Keratinocyte (primary cell): ENCODE data around the gene KRT5. TPM values are rescaled to one million over a fixed set of nuclear protein-coding genes. Genes with fewer than 3 reads are reported as not detected.

Source experiments
- DNase-seq: peaks from one replicate; pipeline ENCODE4 v3.0.0-alpha.2; 2011; ENCODE audit warnings: low read depth, missing footprints, low spot score
- FAIRE-seq: peaks from 2 replicates; lab custom pipeline; 2011; peaks lifted over from hg19 to GRCh38; lab: Jason Lieb, UNC
- H2AFZ ChIP-seq: 2 replicates; pipeline ENCODE4 v1.6.0; 2012; ENCODE audit warnings: low read length, control low read depth, inconsistent platforms; ENCODE audit not compliant: control insufficient read depth
- H3K27ac ChIP-seq: 2 replicates; pipeline ENCODE4 v1.5.1; 2011; ENCODE audit warnings: low read length; ENCODE audit not compliant: control insufficient read depth, insufficient read depth
- H3K27me3 ChIP-seq: 3 replicates; pipeline ENCODE4 v1.6.0; 2011; ENCODE audit warnings: low read length; ENCODE audit not compliant: control insufficient read depth, insufficient read depth; ENCODE audit errors: extremely low read depth
- H3K36me3 ChIP-seq, 2 experiments: 2 replicates in 1 of 2; 3 replicates in 1 of 2; pipeline ENCODE4 v1.5.1; 2011; ENCODE audit warnings: low read length in 2 of 2, mild to moderate bottlenecking in 1 of 2; ENCODE audit not compliant: control insufficient read depth in 2 of 2, insufficient read depth in 2 of 2; ENCODE audit errors: extremely low read depth in 1 of 2
- H3K4me1 ChIP-seq: 3 replicates; pipeline ENCODE4 v1.5.1; 2011; ENCODE audit warnings: low read length; ENCODE audit not compliant: control insufficient read depth, insufficient read depth; ENCODE audit errors: extremely low read depth
- H3K4me2 ChIP-seq: 3 replicates; pipeline ENCODE4 v1.6.0; 2011; ENCODE audit warnings: low read depth, low read length; ENCODE audit not compliant: control insufficient read depth, insufficient read depth; ENCODE audit errors: extremely low read depth
- H3K4me3 ChIP-seq, 3 experiments: fragments of 200-600 bp in 1 of 3; sonication (generic) in 1 of 3; 2 replicates in 2 of 3; 3 replicates in 1 of 3; pipeline ENCODE4 v1.5.1; 2011 to 2016; ENCODE audit warnings: low read length in 3 of 3, mild to moderate bottlenecking in 3 of 3, control low read depth in 2 of 3, inconsistent platforms in 1 of 3, low read depth in 1 of 3, mixed read lengths in 1 of 3, mixed run types in 1 of 3, moderate library complexity in 1 of 3; ENCODE audit not compliant: control insufficient read depth in 2 of 3, insufficient read depth in 2 of 3; ENCODE audit errors: extremely low read depth in 1 of 3
- H3K79me2 ChIP-seq: 2 replicates; pipeline ENCODE4 v1.6.0; 2012; ENCODE audit warnings: low read length; ENCODE audit not compliant: control insufficient read depth, insufficient read depth
- H3K9ac ChIP-seq: 3 replicates; pipeline ENCODE4 v1.6.0; 2011; ENCODE audit warnings: low read length; ENCODE audit not compliant: control insufficient read depth, insufficient read depth; ENCODE audit errors: extremely low read depth
- H3K9me1 ChIP-seq: 3 replicates; pipeline ENCODE4 v1.6.0; 2011; ENCODE audit warnings: low read length; ENCODE audit not compliant: control insufficient read depth, insufficient read depth; ENCODE audit errors: extremely low read depth
- H3K9me3 ChIP-seq: 2 replicates; pipeline ENCODE4 v1.5.1; 2012; ENCODE audit warnings: low read depth, low read length; ENCODE audit not compliant: control insufficient read depth
- H4K20me1 ChIP-seq: 3 replicates; pipeline ENCODE4 v1.6.0; 2011; ENCODE audit warnings: low read length; ENCODE audit not compliant: control insufficient read depth, insufficient read depth; ENCODE audit errors: extremely low read depth
- CTCF ChIP-seq, 3 experiments: IDR thresholded peaks in 1 of 3; conservative IDR thresholded peaks in 1 of 3; optimal IDR thresholded peaks in 1 of 3; 2 replicates in 2 of 3; 3 replicates in 1 of 3; pipeline versions ENCODE3 to v1.5.1; 2011; ENCODE audit warnings: low read length in 3 of 3, mild to moderate bottlenecking in 3 of 3, moderate library complexity in 2 of 3, control low read depth in 1 of 3, inconsistent platforms in 1 of 3; ENCODE audit not compliant: insufficient read depth in 2 of 3; ENCODE audit errors: extremely low read depth in 1 of 3
- EZH2 ChIP-seq: IDR thresholded peaks from one replicate; pipeline ENCODE4 v1.6.1; 2012; ENCODE audit warnings: inconsistent platforms, mild to moderate bottlenecking, low read length, moderate library complexity
- dilution Hi-C: fragments of 300-500 bp; cut with MboI; formaldehyde crosslinking; loops from one replicate; pipeline ENCODE4 v1.7.0; 2020; ENCODE audit warnings: low sequenced_read_pairs; ENCODE audit not compliant: extremely low pct_ligation_motif_present
- polyA plus RNA-seq, 5 experiments: library from polyadenylated mRNA; depleted of rRNA in 3 of 5; stranded (reverse) in 3 of 5; stranded (forward) in 1 of 5; unstranded in 1 of 5; fragments of >200 nt; gene quantifications; 1 replicate in 1 of 5; 2 replicates in 3 of 5; 3 replicates in 1 of 5; pipeline versions ENCODE4 v1.2.1 to v1.2.3, GENCODE V29; 2011 to 2012; ENCODE audit warnings: missing spikeins in 2 of 5, low read depth in 1 of 5, low replicate concordance in 1 of 5

Gene KRT5
- polyA plus RNA-seq, 1 donor (not counting 4 experiments of a cell fraction or from before 2014, with no cell fraction given), result 15,814 TPM

- no peaks in the 10 kb centered on the region for H3K79me2 ChIP-seq
- no peak overlapping the region for H2AFZ ChIP-seq
- H3K4me2 ChIP-seq, result no peak overlapping the region
- no peaks in the 10 kb centered on the region for H3K36me3 ChIP-seq
- no peaks in the 10 kb centered on the region for H4K20me1 ChIP-seq
- H3K9ac ChIP-seq, result no peak overlapping the region
- no peaks in the 10 kb centered on the region for H3K4me1 ChIP-seq
- H3K9me3 ChIP-seq, result no peaks in the 10 kb centered on the region
- TF ChIP-seq EZH2 (no peak), CTCF (optimal IDR thresholded peaks at IDR 0.05 in 1 of 3, IDR thresholded peaks at IDR 0.05 in 1 of 3, conservative IDR thresholded peaks at IDR 0.05 in 1 of 3; ENCODE audit: extremely low read depth in 1 of 3, insufficient read depth in 2 of 3, low read length in 3 of 3) (no peak)
- FAIRE-seq, result no peak
- no peak overlapping the region for H3K4me3 ChIP-seq
- no peaks in the 10 kb centered on the region for H3K27me3 ChIP-seq
- no peak for DNase-seq
- dilution Hi-C loops, result no loop called here
- no peaks in the 10 kb centered on the region for H3K9me1 ChIP-seq
- no peak overlapping the region for H3K27ac ChIP-seq
Measured at GRCh38 chr12:52558781-52559445, 38.7 kb upstream of the KRT5 start.

GRCh38 chr12:52557476-52557875, 37.3 kb upstream of the KRT5 start:
- H3K27me3 ChIP-seq, result no peaks in the 10 kb centered on the region

More at GRCh38 chr12:52557476-52557875, 37.3 kb upstream of the KRT5 start:
- no peak overlapping the region for H3K27ac ChIP-seq
- FAIRE-seq (no peak), DNase-seq (no peak)
- H3K4me1 ChIP-seq, result no peaks in the 10 kb centered on the region
- no peak overlapping the region for H3K9ac ChIP-seq
- H3K36me3 ChIP-seq, result no peaks in the 10 kb centered on the region
- no peak overlapping the region for H3K4me2 ChIP-seq
- H3K79me2 ChIP-seq, result no peaks in the 10 kb centered on the region
- no peaks in the 10 kb centered on the region for H3K9me1 ChIP-seq
- no peaks in the 10 kb centered on the region for H4K20me1 ChIP-seq
- H2AFZ ChIP-seq, result no peak overlapping the region
- no peak for TF ChIP-seq CTCF (optimal IDR thresholded peaks at IDR 0.05 in 1 of 3, IDR thresholded peaks at IDR 0.05 in 1 of 3, conservative IDR thresholded peaks at IDR 0.05 in 1 of 3; ENCODE audit: extremely low read depth in 1 of 3, insufficient read depth in 2 of 3, low read length in 3 of 3)
- TF ChIP-seq EZH2, result no peak
- no peak overlapping the region for H3K4me3 ChIP-seq
- no peaks in the 10 kb centered on the region for H3K9me3 ChIP-seq
- dilution Hi-C loops, result no loop called here
